GM18951 (cell line): ENCODE results near the gene ANKRD60.

ENCODE experiments used
- POLR2A ChIP-seq: IDR thresholded peaks from 4 replicates; pipeline ENCODE4 v1.6.1; 2011; ENCODE audit warnings: mild to moderate bottlenecking; ENCODE audit not compliant: insufficient read length, insufficient read depth; ENCODE audit errors: extremely low read depth
- in situ Hi-C: fragments of 300-500 bp; cut with MboI; formaldehyde crosslinking; loops from one replicate; pipeline ENCODE4 v1.12.0; 2022; ENCODE audit warnings: low sequenced_read_pairs, mixed read lengths, inconsistent platforms; ENCODE audit not compliant: unreplicated experiment

Gene ANKRD60, protein sequence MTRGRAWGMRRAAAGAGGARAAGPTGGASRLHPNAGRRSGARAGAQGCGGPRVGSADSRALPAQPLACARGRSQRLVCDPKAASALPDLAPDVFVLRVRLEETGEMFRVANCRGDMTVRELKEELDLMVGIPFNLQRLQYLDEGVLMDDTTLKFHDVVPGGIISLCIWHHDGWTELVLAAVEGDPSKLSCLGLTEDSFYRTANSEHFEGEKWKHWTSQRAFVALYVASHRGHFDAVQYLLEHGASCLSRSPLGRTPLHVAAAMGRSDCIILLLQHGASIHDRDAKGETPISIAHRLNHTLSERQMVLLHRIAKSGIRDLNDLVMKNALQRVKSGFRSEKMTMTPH

GRCh38 chr20:58228484-58229197, at the start of gene ANKRD60:
ANKRD60 (minus strand) TSS chr20:58228653; CDS start chr20:58228653, 0 bp downstream.
- TF ChIP-seq POLR2A: no peak
- in situ Hi-C loops: loop anchor here (25.0 kb wide), 1 partner anchor 409 kb away; no protein-coding TSS in a partner anchor

- in situ Hi-C loops: no loop called here
- TF ChIP-seq POLR2A: no peak
Measured at GRCh38 chr20:58277578-58278472, 49.4 kb upstream of the ANKRD60 start.

DNA sequence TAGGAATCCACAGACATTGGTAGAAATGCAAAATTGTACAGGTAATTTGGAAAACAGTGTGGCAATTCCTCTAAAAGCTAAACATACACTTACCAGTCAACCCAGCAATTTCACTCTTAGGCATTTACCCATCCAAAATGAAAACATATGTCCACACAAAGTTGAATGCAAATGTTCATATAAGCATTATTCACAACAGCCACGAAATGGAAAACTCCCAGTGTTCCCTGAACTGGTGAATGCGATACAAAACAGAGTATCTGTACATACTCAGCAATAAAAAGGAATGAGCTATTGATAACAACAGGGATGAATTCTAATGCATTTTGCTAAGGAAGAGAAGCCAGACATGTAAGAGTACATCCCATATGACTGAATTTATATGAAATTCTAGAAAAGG, 48.7 kb upstream of the ANKRD60 start:
- in situ Hi-C loops: no loop called here
- no peak for TF ChIP-seq POLR2A

- in situ Hi-C loops: no loop called here
- no peak for TF ChIP-seq POLR2A
Measured at GRCh38 chr20:58274384-58274783, 45.9 kb upstream of the ANKRD60 start.

- in situ Hi-C loops: no loop called here
- TF ChIP-seq POLR2A: no peak
Measured at GRCh38 chr20:58271606-58272351, 43.3 kb upstream of the ANKRD60 start.

DNA sequence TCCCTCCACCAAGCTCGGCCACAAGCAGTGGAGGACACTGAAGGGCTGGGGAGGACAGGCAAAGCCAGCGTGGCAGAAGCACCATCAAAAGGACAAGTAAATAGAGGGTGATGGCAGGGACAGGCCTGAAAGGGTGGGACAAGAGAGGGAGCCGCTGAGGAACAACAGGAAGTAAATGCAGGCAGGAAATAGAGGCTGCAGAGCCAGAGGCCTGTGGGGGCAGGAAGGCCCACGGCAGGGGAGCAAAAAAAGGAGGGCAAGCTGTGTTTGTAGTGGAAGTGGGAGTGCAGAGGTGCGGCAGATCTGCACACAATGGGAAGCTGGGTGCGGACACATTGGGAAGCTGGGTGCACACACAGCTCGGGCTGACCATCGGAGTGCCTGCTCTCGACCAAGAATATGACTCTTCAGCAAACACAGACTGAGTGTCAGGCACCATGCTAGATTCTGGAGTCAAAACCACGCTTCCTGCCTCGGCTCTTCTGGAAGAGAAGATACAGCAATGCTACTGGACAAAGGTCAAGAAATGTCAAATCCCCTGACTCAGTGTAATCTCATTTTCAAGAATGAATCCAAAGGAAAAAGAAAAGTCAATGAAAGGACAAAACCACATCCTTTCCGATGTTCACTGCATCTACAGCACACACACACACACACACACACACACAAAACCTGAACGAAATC, 40.6 kb upstream of the ANKRD60 start:
- in situ Hi-C loops: no loop called here

DNA sequence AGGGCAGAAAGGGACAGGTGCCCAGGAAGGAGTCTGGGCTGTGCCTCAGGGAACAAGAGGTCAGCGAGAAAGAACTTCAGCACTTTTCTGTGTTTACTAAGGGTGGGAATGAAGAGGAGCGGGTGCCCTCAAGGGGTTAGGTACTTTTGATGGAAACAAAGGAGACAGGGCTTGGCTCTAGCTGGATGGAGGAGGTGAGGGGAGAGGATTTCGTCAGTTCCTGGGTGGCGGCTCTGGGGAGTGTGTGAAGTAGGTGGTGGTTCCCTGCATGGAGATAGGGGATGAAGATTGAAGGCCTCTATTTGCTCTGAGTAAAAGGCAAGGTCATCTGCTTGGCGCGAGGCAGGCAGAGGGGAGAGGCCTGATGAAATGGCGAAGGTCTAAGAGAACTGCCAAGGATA, 40.0 kb upstream of the ANKRD60 start:
- in situ Hi-C loops: no loop called here
- TF ChIP-seq POLR2A: no peak

More for the DNA sequence above, 40.6 kb upstream of the ANKRD60 start:
- TF ChIP-seq POLR2A: no peak

DNA sequence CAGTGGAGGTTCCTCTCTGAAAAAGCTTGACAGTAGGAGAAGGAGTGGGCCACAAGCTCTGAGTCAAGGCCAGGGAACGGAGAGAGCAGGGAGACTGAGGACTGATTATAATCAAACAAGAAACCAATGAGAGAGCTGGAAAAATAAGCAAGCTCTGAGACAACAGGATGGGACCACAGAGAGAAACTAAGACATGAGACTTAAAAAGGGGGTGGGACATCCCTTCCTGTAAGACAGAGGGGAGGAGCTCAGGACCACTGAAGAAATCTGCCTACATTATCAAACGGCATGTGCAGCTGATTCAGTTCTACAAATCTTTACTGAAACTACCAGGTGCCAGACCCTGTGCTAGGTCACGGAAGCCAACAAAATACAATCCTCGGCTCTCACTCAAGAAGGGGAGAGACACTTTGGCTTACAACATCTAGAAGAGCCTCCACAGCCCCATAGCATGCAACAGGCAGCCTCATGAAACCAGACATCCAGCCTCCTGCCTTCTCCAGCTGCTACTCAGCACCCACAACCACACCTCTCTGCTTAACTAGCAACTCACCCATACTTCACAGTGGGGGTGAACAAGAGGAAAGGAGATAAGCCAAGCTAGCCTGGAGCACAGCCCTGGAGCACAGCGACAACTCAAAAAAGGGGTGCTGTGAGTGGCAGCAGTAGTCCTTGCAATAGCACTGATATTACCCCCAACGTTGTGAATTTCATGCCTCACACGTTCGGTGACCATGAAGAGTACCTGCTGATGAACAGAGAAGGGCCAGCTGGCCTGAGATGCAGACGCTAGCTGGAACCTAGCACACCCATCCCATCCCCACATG, 39.1 kb upstream of the ANKRD60 start:
- no peak for TF ChIP-seq POLR2A
- in situ Hi-C loops: no loop called here

GRCh38 chr20:58264271-58264670, 35.8 kb upstream of the ANKRD60 start:
- in situ Hi-C loops: no loop called here
- TF ChIP-seq POLR2A: no peak

DNA sequence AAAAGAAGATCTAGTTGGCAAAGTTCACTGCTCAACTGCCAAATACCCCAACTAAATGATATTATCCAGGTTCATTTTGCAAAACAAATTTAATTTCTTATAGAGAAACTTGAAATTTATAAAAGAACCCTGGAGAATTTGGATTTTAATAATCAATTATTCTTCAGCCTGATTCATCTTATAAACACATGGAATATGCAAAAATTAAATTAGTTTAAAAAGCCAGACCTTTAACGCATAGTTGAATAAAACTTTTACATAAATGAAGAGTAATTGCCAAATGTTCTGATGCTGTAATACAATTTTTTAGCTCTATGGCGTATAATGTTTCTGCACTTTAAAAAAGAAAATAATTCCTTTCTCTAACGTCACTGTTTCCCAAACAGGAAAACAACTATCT, 33.2 kb upstream of the ANKRD60 start:
- in situ Hi-C loops: no loop called here
- TF ChIP-seq POLR2A: no peak

GRCh38 chr20:58260006-58260405, 31.6 kb upstream of the ANKRD60 start:
- in situ Hi-C loops: no loop called here
- TF ChIP-seq POLR2A: no peak
